IMR-90 (cell line): ENCODE data around the gene SEMA3C.

Experiments
- CEBPB ChIP-seq: IDR thresholded peaks from 2 replicates; pipeline ENCODE4 v1.6.1; 2012; ENCODE audit warnings: low read depth, low read length, improper control_type of control experiment
- CTCF ChIP-seq: conservative IDR thresholded peaks from 2 replicates; pipeline ENCODE4 v1.5.1; 2012; ENCODE audit warnings: mild to moderate bottlenecking, low read depth, low read length, improper control_type of control experiment
- ELK1 ChIP-seq: fragments of 150-350 bp; IDR thresholded peaks from 2 replicates; pipeline ENCODE4 v1.6.1; 2016; ENCODE audit warnings: low read depth, mild to moderate bottlenecking, low read length, moderate library complexity, borderline replicate concordance
- POLR2A ChIP-seq: IDR thresholded peaks from 2 replicates; pipeline ENCODE4 v1.6.1; 2012; ENCODE audit warnings: mild to moderate bottlenecking, low read depth, low read length
- RAD21 ChIP-seq: IDR thresholded peaks from 2 replicates; pipeline ENCODE4 v1.6.1; 2012; ENCODE audit warnings: low read length, improper control_type of control experiment
- RFX5 ChIP-seq: IDR thresholded peaks from 2 replicates; pipeline ENCODE4 v1.8.0; 2012; ENCODE audit warnings: low read depth, mild to moderate bottlenecking, low read length, moderate library complexity
- SMC3 ChIP-seq: fragments of 150-350 bp; IDR thresholded peaks from 2 replicates; pipeline ENCODE4 v1.6.1; 2016; ENCODE audit warnings: low read depth, mild to moderate bottlenecking, antibody characterized with exemption, low read length, moderate library complexity

DNA sequence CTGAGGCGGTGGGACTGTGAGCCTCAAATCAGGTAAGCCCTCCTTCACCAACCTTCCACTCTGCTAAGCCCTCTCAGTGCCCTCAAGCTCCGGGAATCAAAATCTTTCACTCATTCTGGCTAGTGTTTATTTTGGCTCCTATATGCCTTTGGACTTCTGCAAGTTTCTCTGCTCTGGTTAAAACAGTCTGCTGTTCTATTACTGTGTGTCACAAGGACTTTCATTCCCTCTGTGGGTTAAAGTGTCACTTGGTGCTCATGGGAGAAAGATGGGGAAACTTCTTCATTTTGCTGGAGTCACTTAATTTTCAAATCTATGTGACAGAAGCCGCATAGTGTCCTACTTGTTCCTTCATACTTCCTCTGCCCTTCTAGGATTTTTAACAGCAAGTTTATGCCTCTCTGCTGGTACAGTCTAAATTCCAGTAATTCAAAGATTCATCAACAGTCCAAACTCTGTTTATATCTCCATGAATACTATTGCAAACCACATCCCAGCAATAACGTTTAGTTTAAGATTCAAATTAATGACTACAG is 219.1 kb downstream of the SEMA3C start:
- TF ChIP-seq CTCF (no peak), POLR2A (no peak), CEBPB (no peak), RAD21 (no peak; the same call in 1 of the 2 replicates), SMC3 (peak; percentile 6; the same call in 1 of the 2 replicates), ELK1 (no peak), RFX5 (no peak)
